MCF 10A (cell line): ENCODE results near the gene ZNF618. TPM values are rescaled to one million over a fixed set of nuclear protein-coding genes. Genes with fewer than 3 reads are reported as not detected.

Source experiments
- BruUV-seq: library from RNA; stranded (reverse); fragments of 400-500 nt; replicated peaks from 2 replicates; lab custom pipeline; 2021; lab: Mats Ljungman, UMichigan
- CTCF ChIA-PET: fragments of 300-600 bp; sonication (Branson Sonifier 250); formaldehyde crosslinking; extraction: SDS; loops from one replicate; lab custom pipeline; 2021; ENCODE audit warnings: antibody characterized with exemption, inconsistent platforms; lab: Yijun Ruan, JAX
- POLR2A ChIA-PET: fragments of 300-600, 350-650 bp; sonication (Branson Sonifier 250); formaldehyde crosslinking; extraction: SDS; loops from one replicate; lab custom pipeline; 2020; ENCODE audit warnings: antibody characterized with exemption, inconsistent platforms; lab: Yijun Ruan, JAX
- DNase-seq: peaks from one replicate; pipeline ENCODE4 v3.0.0-alpha.2; 2018; ENCODE audit not compliant: unreplicated experiment
- H3K27ac Mint-ChIP-seq: one replicate; pipeline ENCODE4 v1.8.0; 2022; ENCODE audit warnings: mild to moderate bottlenecking, low read depth, mixed read lengths; ENCODE audit not compliant: unreplicated experiment
- H3K27me3 Mint-ChIP-seq: one replicate; pipeline ENCODE4 v1.8.0; 2022; ENCODE audit warnings: mixed read lengths; ENCODE audit not compliant: insufficient read depth, unreplicated experiment
- H3K36me3 Mint-ChIP-seq: one replicate; pipeline ENCODE4 v1.8.0; 2022; ENCODE audit warnings: mild to moderate bottlenecking, moderate library complexity, mixed read lengths; ENCODE audit not compliant: insufficient read depth, unreplicated experiment
- H3K4me1 Mint-ChIP-seq: one replicate; pipeline ENCODE4 v1.8.0; 2022; ENCODE audit warnings: mixed read lengths; ENCODE audit not compliant: insufficient read depth, unreplicated experiment
- H3K4me3 Mint-ChIP-seq: one replicate; pipeline ENCODE4 v1.8.0; 2022; ENCODE audit warnings: mild to moderate bottlenecking, moderate library complexity, mixed read lengths; ENCODE audit not compliant: unreplicated experiment
- H3K9me3 Mint-ChIP-seq: one replicate; pipeline ENCODE4 v1.8.0; 2022; ENCODE audit warnings: mixed read lengths; ENCODE audit not compliant: unreplicated experiment
- CTCF ChIP-seq: fragments of 200-600 bp; IDR thresholded peaks from one replicate; pipeline ENCODE4 v1.8.0; 2022; ENCODE audit warnings: antibody characterized with exemption, mild to moderate bottlenecking; ENCODE audit not compliant: unreplicated experiment
- intact Hi-C: fragments of 100-400 bp; cut with micrococcal nuclease; formaldehyde crosslinking; loops from 2 replicates; pipeline ENCODE4 v1.14.1; 2022
- total RNA-seq: library from RNA; stranded (reverse); gene quantifications from 2 replicates; pipeline ENCODE4 v1.2.3, GENCODE V29; 2022

ZNF618 gene
- total RNA-seq, 1 experiment from 2014 or later = 4.8 TPM

DNA sequence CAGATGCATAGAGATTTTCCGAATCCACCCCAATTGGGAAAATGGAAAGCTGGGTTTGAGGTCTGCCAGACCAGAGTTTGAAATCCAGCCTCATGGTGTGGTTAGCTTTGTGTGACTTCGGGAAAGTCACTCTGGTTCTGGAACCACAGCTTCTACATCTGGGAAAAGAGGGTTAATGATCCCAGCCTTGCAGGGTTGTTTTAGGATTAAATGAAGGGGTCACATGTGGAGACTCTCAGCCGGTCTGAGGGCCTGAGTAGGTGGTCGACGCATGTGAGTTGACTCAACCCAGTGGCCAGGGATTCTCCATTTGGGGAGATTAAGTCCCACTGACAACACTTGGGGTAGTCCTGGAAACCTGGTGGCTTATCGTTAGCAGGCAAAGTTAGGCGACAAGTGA, 6.1 kb downstream of the ZNF618 start:
- Mint-ChIP-seq H3K36me3 (no peaks in the 10 kb centered on the region), H3K27ac (no peak overlapping the region), H3K27me3 (no peaks in the 10 kb centered on the region), H3K4me3 (no peak overlapping the region), H3K4me1 (peaks cover 10% of the 10 kb centered on the region), H3K9me3 (no peaks in the 10 kb centered on the region)
- BruUV-seq = no TSS peak
- ChIA-PET POLR2A (no interaction called here), CTCF (interaction anchor here (0.5 to 1.7 kb wide), 5 partner anchors 74 to 428 kb away, joined by 3 read pairs; no protein-coding TSS in a partner anchor)
- TF ChIP-seq CTCF = no peak
- no peak for DNase-seq
- intact Hi-C loops = no loop called here

- H3K9me3 Mint-ChIP-seq = no peaks in the 10 kb centered on the region
- TF ChIP-seq CTCF = no peak
- intact Hi-C loops = no loop called here
- peaks cover 12% of the 10 kb centered on the region for H3K4me1 Mint-ChIP-seq
- no peak overlapping the region for H3K27ac Mint-ChIP-seq
- DNase-seq = no peak
- ChIA-PET POLR2A (no interaction called here), CTCF (interaction anchor here (0.6 to 1.7 kb wide), 3 partner anchors 77 to 428 kb away, joined by 3 read pairs; no protein-coding TSS in a partner anchor)
- H3K27me3 Mint-ChIP-seq = no peaks in the 10 kb centered on the region
- H3K36me3 Mint-ChIP-seq = no peaks in the 10 kb centered on the region
- H3K4me3 Mint-ChIP-seq = no peak overlapping the region
- BruUV-seq = no TSS peak
Measured at GRCh38 chr9:113882636-113883164, 6.6 kb downstream of the ZNF618 start.

DNA sequence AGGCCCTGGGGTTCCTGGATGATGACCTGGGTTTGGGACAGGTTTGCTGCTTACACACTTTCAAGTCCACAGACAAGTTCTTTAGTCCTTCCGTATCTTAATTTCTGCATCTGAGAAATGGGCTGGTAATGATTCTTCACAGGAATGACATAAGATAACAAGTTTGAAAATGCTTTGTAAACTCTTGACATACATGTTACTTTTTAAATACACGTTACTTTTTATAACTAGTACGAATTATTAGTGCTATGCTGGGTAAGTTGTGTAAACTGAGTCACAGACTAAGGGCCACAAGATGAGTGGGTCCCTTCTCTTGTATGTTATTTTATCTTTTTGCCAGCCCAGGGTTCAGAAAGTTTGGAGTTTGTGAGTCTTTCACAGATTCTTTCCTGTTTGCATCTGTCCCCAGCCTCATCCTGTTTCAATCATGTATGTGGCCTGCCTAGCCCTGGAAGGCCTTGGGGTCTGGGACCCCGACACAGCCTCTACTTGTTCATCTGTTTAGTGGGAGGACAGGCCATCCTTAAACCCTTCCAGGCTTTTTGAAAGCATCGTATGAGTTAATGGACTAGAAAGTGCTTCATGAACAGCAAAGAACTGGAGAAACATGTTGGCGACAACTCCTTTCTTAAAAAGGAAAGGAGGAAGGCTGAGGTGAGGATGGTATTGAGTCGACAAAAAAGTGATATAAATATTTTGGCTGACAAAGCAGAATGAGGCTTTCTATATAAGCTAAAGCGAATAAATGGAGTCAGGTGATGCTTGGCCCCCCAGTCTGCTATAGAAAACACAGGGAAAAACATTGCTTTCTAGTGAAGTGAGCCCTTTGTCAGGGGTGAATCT, 9.3 kb downstream of the ZNF618 start:
- H3K4me3 Mint-ChIP-seq = no peak overlapping the region
- TF ChIP-seq CTCF = no peak
- POLR2A ChIA-PET = interaction anchor here (0.7 kb wide), 1 partner anchor 11 kb away, joined by 3 read pairs; no protein-coding TSS in a partner anchor
- CTCF ChIA-PET = interaction anchor here (1.0 kb wide), 1 partner anchor 8 kb away, joined by 5 read pairs; no protein-coding TSS in a partner anchor
- peaks cover 6% of the 10 kb centered on the region for H3K4me1 Mint-ChIP-seq
- DNase-seq = no peak
- intact Hi-C loops = no loop called here
- H3K36me3 Mint-ChIP-seq = no peaks in the 10 kb centered on the region
- peak overlapping the region; percentile 75 for H3K27ac Mint-ChIP-seq
- BruUV-seq = no TSS peak
- no peaks in the 10 kb centered on the region for H3K27me3 Mint-ChIP-seq
- peaks cover 11% of the 10 kb centered on the region for H3K9me3 Mint-ChIP-seq

DNA sequence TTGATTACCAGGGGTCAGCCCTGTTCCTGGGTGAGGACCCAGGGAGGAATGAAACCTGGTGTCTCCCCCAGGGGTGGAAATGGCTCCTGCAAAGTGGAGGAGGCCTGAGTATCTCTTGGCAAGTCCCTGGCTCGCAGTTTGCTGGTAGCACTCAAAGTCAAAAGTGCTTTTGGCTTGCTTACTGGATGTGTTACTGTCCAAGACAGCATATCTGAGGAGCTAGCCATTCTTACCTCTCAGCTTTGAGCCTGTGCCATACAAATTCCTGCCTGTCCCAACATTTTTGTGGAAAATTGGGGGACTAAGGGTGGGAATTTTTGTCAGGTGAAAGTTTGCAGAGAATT, 9.9 kb downstream of the ZNF618 start:
- TF ChIP-seq CTCF = no peak
- Mint-ChIP-seq H3K4me3 (peak overlapping the region; percentile 67), H3K27ac (peak overlapping the region; percentile 75), H3K36me3 (no peaks in the 10 kb centered on the region), H3K27me3 (no peaks in the 10 kb centered on the region), H3K9me3 (peaks cover 11% of the 10 kb centered on the region), H3K4me1 (peaks cover 6% of the 10 kb centered on the region)
- BruUV-seq = no TSS peak
- no peak for DNase-seq
- ChIA-PET POLR2A (interaction anchor here (0.5 to 0.7 kb wide), 2 partner anchors 10 to 184 kb away, joined by 3 read pairs; no protein-coding TSS in a partner anchor), CTCF (interaction anchor here (0.7 to 1.0 kb wide), 2 partner anchors 9 to 204 kb away, joined by 3 to 5 read pairs; no protein-coding TSS in a partner anchor)
- intact Hi-C loops = no loop called here
